Testis (tissue), 2 donors: ENCODE data around the gene MAN2B1.

Experiments used
- POLR2A ChIP-seq: fragments of 450-650 bp; IDR thresholded peaks from one replicate; pipeline ENCODE4 v1.6.1; 2017; ENCODE audit warnings: antibody characterized with exemption, mild to moderate bottlenecking, moderate library complexity
- TF ChIP-seq, protein P1 (sequence below), 3 experiments: fragments of 450-650 bp in 2 of 3; fragments of 200-600 bp in 1 of 3; sonication (generic) in 1 of 3; IDR thresholded peaks; one replicate each; pipeline ENCODE4 v1.5.1; 2016 to 2019; ENCODE audit warnings: antibody characterized with exemption in 3 of 3, mild to moderate bottlenecking in 2 of 3, moderate library complexity in 1 of 3

DNA sequence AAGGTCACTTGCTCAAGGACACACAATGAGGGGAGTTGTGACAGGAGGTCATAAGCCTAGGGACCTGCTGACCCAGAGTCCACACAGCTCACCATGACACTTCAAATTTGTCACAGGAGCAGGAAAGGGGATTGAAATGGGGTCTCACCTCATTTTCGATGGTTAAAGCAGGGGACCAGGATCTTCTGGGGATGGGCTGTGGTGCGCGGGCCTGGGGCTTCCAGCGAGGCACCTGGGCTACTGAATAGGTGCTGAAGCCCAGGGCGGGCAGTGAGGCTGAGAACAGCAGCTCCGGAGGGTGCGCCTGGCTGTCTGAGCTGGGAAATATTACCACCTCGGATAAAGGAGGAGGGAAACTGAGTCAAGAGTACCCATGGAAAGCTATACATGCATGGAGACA lies 11.0 kb downstream of the MAN2B1 start:
- TF ChIP-seq, protein P1, sequence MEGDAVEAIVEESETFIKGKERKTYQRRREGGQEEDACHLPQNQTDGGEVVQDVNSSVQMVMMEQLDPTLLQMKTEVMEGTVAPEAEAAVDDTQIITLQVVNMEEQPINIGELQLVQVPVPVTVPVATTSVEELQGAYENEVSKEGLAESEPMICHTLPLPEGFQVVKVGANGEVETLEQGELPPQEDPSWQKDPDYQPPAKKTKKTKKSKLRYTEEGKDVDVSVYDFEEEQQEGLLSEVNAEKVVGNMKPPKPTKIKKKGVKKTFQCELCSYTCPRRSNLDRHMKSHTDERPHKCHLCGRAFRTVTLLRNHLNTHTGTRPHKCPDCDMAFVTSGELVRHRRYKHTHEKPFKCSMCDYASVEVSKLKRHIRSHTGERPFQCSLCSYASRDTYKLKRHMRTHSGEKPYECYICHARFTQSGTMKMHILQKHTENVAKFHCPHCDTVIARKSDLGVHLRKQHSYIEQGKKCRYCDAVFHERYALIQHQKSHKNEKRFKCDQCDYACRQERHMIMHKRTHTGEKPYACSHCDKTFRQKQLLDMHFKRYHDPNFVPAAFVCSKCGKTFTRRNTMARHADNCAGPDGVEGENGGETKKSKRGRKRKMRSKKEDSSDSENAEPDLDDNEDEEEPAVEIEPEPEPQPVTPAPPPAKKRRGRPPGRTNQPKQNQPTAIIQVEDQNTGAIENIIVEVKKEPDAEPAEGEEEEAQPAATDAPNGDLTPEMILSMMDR (IDR thresholded peaks at IDR 0.05) = no peak
- TF ChIP-seq POLR2A = no peak
